Neural cell (in vitro differentiated cells): ENCODE data around the gene SAE1. TPM values are rescaled to one million over a fixed set of nuclear protein-coding genes. Genes with fewer than 3 reads are reported as not detected.

Source experiments
- H2AFZ ChIP-seq: fragments of 200-600, 300-800 bp; sonication (generic), shearing (Covaris generic); 2 replicates; pipeline ENCODE4 v1.6.0; 2014; ENCODE audit warnings: low read depth, mild to moderate bottlenecking, antibody characterized with exemption, low read length, moderate library complexity
- H3F3A ChIP-seq: fragments of 200-600 bp; shearing (Covaris generic); 2 replicates; pipeline ENCODE4 v1.6.1; 2016; ENCODE audit warnings: mild to moderate bottlenecking, moderate library complexity, mixed read lengths, antibody characterized with exemption, low read length; ENCODE audit not compliant: insufficient read depth, poor library complexity, severe bottlenecking
- H3K27ac ChIP-seq: fragments of 200-600, 300-800 bp; sonication (generic), shearing (Covaris generic); 2 replicates; pipeline ENCODE4 v1.5.1; 2014; ENCODE audit warnings: mild to moderate bottlenecking, low read length, moderate library complexity
- H3K27me3 ChIP-seq: fragments of 300-800, 200-600 bp; sonication (generic), shearing (Covaris generic); 2 replicates; pipeline ENCODE4 v1.6.0; 2014; ENCODE audit warnings: mild to moderate bottlenecking, low read depth, low read length, moderate library complexity; ENCODE audit not compliant: insufficient read depth
- H3K36me3 ChIP-seq: fragments of 300-800, 200-600 bp; sonication (generic), shearing (Covaris generic); 2 replicates; pipeline ENCODE4 v1.5.1; 2014; ENCODE audit warnings: mild to moderate bottlenecking, antibody characterized with exemption, low read length, moderate library complexity; ENCODE audit not compliant: insufficient read depth
- H3K4me2 ChIP-seq: fragments of 300-800, 200-600 bp; sonication (generic), shearing (Covaris generic); 2 replicates; pipeline ENCODE4 v1.6.0; 2014; ENCODE audit warnings: mild to moderate bottlenecking, low read length
- H3K4me3 ChIP-seq: fragments of 300-800, 200-600 bp; sonication (generic), shearing (Covaris generic); 2 replicates; pipeline ENCODE4 v1.5.1; 2014; ENCODE audit warnings: mild to moderate bottlenecking, low read length, moderate library complexity
- H3K79me2 ChIP-seq: fragments of 200-600 bp; shearing (Covaris generic); replicated peaks from 2 replicates; pipeline ENCODE4 v1.6.0; 2014; ENCODE audit warnings: mild to moderate bottlenecking, low read length, moderate library complexity; ENCODE audit not compliant: insufficient read depth
- H3K9ac ChIP-seq: fragments of 300-800, 200-600 bp; sonication (generic), shearing (Covaris generic); 2 replicates; pipeline ENCODE4 v1.6.1; 2016; ENCODE audit warnings: mild to moderate bottlenecking, low read length, mixed read lengths
- H3K9me2 ChIP-seq: fragments of 200-600 bp; shearing (Covaris generic); 2 replicates; pipeline ENCODE4 v1.6.1; 2016; ENCODE audit warnings: mild to moderate bottlenecking, low read length, mixed read lengths; ENCODE audit not compliant: insufficient read depth
- H3K9me3 ChIP-seq: fragments of 200-600, 300-800 bp; sonication (generic), shearing (Covaris generic); 2 replicates; pipeline ENCODE4 v1.6.1; 2016; ENCODE audit warnings: mild to moderate bottlenecking, mixed run types, low read length, moderate library complexity, mixed read lengths
- H4K20me1 ChIP-seq: fragments of 200-600 bp; shearing (Covaris generic); 2 replicates; pipeline ENCODE4 v1.6.1; 2016; ENCODE audit warnings: mild to moderate bottlenecking, mixed run types; ENCODE audit not compliant: insufficient read depth
- EP300 ChIP-seq: fragments of 450-650 bp; conservative IDR thresholded peaks from 2 replicates; pipeline ENCODE4 v1.6.1; 2014; ENCODE audit warnings: antibody characterized with exemption, mild to moderate bottlenecking, moderate library complexity; ENCODE audit not compliant: poor library complexity, severe bottlenecking
- EZH2 ChIP-seq: fragments of 200-600, 300-800 bp; shearing (Covaris generic), sonication (generic); IDR thresholded peaks from 2 replicates; pipeline ENCODE4 v1.6.1; 2014; ENCODE audit warnings: antibody characterized with exemption, low read length, borderline replicate concordance, mild to moderate bottlenecking; ENCODE audit not compliant: insufficient read depth, poor library complexity, severe bottlenecking
- MXI1 ChIP-seq: fragments of 450-650 bp; conservative IDR thresholded peaks from 2 replicates; pipeline ENCODE4 v1.6.1; 2014; ENCODE audit warnings: antibody characterized with exemption, mild to moderate bottlenecking; ENCODE audit not compliant: poor library complexity, severe bottlenecking
- POLR2AphosphoS5 ChIP-seq: IDR thresholded peaks from 2 replicates; pipeline ENCODE4 v1.6.1; 2012
- RAD21 ChIP-seq: fragments of 450-650 bp; conservative IDR thresholded peaks from 2 replicates; pipeline ENCODE4 v1.6.1; 2014; ENCODE audit warnings: antibody characterized with exemption, mild to moderate bottlenecking, moderate library complexity
- SMC3 ChIP-seq: fragments of 450-650 bp; conservative IDR thresholded peaks from 2 replicates; pipeline ENCODE4 v1.6.1; 2014; ENCODE audit warnings: antibody characterized with exemption, mild to moderate bottlenecking, moderate library complexity; ENCODE audit not compliant: poor library complexity
- TAF1 ChIP-seq: IDR thresholded peaks from 2 replicates; pipeline ENCODE4 v1.6.1; 2012; ENCODE audit warnings: low read depth
- polyA plus RNA-seq: library from polyadenylated mRNA; depleted of rRNA; stranded (reverse); fragments of >200 nt; gene quantifications from 2 replicates; pipeline ENCODE4 v1.2.3, GENCODE V29; 2014
- TF ChIP-seq, protein P1 (sequence below): fragments of 450-650 bp; IDR thresholded peaks from 2 replicates; pipeline ENCODE4 v1.5.1; 2014; ENCODE audit warnings: antibody characterized with exemption, mild to moderate bottlenecking, moderate library complexity; ENCODE audit not compliant: poor library complexity, severe bottlenecking
- TF ChIP-seq, protein P2 (sequence below): IDR thresholded peaks from 2 replicates; pipeline ENCODE4 v1.6.1; 2012; ENCODE audit warnings: borderline replicate concordance

The SAE1 gene
- polyA plus RNA-seq, 1 donor from 2014 or later, result 178 TPM

DNA sequence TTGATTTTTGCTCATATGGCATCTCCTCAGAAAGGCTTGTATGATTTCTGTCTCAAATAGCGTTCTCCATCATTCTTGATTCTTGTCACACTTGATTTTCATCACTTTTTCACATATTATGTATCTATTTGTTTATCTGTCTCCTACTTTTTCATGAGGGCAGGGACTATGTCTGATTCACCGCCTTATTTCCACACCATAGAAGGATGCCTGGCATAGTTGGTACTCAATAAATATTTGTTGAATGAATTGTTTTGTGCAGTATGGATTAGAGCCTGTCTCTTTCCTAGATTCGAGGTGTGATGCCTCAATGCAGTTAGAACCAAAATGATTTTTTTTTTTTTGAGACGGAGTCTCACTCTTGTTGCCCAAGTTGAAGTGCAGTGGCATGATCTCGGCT is 12.1 kb downstream of the SAE1 start:
- TF ChIP-seq POLR2AphosphoS5 (no peak), EP300 (no peak), RAD21 (no peak), TAF1 (no peak), SMC3 (no peak), MXI1 (no peak), EZH2 (no peak)
- TF ChIP-seq, protein P1, sequence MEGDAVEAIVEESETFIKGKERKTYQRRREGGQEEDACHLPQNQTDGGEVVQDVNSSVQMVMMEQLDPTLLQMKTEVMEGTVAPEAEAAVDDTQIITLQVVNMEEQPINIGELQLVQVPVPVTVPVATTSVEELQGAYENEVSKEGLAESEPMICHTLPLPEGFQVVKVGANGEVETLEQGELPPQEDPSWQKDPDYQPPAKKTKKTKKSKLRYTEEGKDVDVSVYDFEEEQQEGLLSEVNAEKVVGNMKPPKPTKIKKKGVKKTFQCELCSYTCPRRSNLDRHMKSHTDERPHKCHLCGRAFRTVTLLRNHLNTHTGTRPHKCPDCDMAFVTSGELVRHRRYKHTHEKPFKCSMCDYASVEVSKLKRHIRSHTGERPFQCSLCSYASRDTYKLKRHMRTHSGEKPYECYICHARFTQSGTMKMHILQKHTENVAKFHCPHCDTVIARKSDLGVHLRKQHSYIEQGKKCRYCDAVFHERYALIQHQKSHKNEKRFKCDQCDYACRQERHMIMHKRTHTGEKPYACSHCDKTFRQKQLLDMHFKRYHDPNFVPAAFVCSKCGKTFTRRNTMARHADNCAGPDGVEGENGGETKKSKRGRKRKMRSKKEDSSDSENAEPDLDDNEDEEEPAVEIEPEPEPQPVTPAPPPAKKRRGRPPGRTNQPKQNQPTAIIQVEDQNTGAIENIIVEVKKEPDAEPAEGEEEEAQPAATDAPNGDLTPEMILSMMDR, result no peak
- TF ChIP-seq, protein P2, sequence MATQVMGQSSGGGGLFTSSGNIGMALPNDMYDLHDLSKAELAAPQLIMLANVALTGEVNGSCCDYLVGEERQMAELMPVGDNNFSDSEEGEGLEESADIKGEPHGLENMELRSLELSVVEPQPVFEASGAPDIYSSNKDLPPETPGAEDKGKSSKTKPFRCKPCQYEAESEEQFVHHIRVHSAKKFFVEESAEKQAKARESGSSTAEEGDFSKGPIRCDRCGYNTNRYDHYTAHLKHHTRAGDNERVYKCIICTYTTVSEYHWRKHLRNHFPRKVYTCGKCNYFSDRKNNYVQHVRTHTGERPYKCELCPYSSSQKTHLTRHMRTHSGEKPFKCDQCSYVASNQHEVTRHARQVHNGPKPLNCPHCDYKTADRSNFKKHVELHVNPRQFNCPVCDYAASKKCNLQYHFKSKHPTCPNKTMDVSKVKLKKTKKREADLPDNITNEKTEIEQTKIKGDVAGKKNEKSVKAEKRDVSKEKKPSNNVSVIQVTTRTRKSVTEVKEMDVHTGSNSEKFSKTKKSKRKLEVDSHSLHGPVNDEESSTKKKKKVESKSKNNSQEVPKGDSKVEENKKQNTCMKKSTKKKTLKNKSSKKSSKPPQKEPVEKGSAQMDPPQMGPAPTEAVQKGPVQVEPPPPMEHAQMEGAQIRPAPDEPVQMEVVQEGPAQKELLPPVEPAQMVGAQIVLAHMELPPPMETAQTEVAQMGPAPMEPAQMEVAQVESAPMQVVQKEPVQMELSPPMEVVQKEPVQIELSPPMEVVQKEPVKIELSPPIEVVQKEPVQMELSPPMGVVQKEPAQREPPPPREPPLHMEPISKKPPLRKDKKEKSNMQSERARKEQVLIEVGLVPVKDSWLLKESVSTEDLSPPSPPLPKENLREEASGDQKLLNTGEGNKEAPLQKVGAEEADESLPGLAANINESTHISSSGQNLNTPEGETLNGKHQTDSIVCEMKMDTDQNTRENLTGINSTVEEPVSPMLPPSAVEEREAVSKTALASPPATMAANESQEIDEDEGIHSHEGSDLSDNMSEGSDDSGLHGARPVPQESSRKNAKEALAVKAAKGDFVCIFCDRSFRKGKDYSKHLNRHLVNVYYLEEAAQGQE, result no peak
- H3F3A ChIP-seq, result no peaks in the 10 kb centered on the region

DNA sequence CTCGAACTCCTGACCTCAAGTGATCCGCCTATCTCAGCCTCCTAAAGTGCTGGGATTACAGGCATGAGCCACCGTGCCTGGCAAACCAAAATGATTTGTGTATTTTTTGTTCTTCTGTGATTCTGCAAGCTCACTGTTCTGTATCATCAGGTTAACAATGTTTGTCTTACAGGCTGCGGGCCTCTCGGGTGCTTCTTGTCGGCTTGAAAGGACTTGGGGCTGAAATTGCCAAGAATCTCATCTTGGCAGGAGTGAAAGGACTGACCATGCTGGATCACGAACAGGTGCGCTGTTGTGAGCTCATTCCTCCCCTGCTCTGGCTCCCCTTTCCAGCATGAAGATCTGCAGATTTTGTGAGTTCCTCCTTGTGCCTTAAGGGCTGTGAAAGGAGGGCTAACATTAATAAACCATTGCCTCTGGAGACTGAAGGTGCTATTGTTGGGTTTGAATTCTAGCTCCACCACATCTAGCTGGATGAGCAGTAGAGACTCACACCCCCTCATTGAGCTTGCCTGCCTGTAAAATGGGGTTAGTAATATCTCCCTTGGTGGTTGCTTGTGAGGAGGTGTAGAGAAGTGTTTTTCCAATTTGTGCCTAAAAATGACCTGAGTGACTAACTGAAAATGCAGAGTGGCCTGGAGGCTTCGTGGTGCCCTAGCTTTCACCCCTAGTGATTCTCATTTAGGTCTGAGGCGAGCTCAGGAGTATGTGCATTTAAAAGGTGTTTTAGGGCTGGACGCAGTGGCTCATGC is 12.9 kb downstream of the SAE1 start:
- no peaks in the 10 kb centered on the region for H3K36me3 ChIP-seq
- H3K9me3 ChIP-seq, result no peaks in the 10 kb centered on the region
- no peak overlapping the region for H3K27ac ChIP-seq
- no peaks in the 10 kb centered on the region for H3K9me2 ChIP-seq
- H3K27me3 ChIP-seq, result no peaks in the 10 kb centered on the region
- no peak overlapping the region for H3K4me2 ChIP-seq
- no peaks in the 10 kb centered on the region for H4K20me1 ChIP-seq
- no peak overlapping the region for H2AFZ ChIP-seq
- no peak overlapping the region for H3K4me3 ChIP-seq
- TF ChIP-seq, protein P1, result no peak
- TF ChIP-seq EP300 (no peak), RAD21 (no peak), SMC3 (no peak), MXI1 (no peak), POLR2AphosphoS5 (no peak)
- TF ChIP-seq, protein P2, result no peak
- H3F3A ChIP-seq, result no peaks in the 10 kb centered on the region
- no peak overlapping the region for H3K9ac ChIP-seq
- H3K79me2 ChIP-seq, result peaks cover 19% of the 10 kb centered on the region

More for the DNA sequence above, 12.1 kb downstream of the SAE1 start:
- no peak overlapping the region for H3K4me3 ChIP-seq
- H3K36me3 ChIP-seq, result no peaks in the 10 kb centered on the region
- H3K79me2 ChIP-seq, result peaks cover 26% of the 10 kb centered on the region
- no peak overlapping the region for H2AFZ ChIP-seq
- H3K27me3 ChIP-seq, result no peaks in the 10 kb centered on the region
- no peak overlapping the region for H3K27ac ChIP-seq
- no peaks in the 10 kb centered on the region for H3K9me3 ChIP-seq
- no peaks in the 10 kb centered on the region for H4K20me1 ChIP-seq
- H3K9ac ChIP-seq, result no peak overlapping the region
- H3K9me2 ChIP-seq, result no peaks in the 10 kb centered on the region
- no peak overlapping the region for H3K4me2 ChIP-seq
